Rectal smooth muscle tissue (tissue), 1 donor: Measurements from ENCODE around the gene MAP1LC3B2.

ENCODE experiments used
- H3K27ac ChIP-seq: one replicate; pipeline ENCODE4 v1.7.0; 2013; ENCODE audit warnings: low read depth, low read length, inconsistent platforms
- H3K27me3 ChIP-seq: one replicate; pipeline ENCODE4 v1.7.0; 2013; ENCODE audit warnings: low read length; ENCODE audit not compliant: control insufficient read depth, insufficient read depth
- H3K36me3 ChIP-seq: one replicate; pipeline ENCODE4 v1.7.0; 2013; ENCODE audit warnings: low read length; ENCODE audit not compliant: control insufficient read depth, insufficient read depth
- H3K4me1 ChIP-seq: one replicate; pipeline ENCODE4 v1.7.0; 2013; ENCODE audit warnings: low read length; ENCODE audit not compliant: control insufficient read depth, insufficient read depth
- H3K4me3 ChIP-seq: one replicate; pipeline ENCODE4 v1.7.0; 2013; ENCODE audit warnings: low read length
- H3K9ac ChIP-seq: one replicate; pipeline ENCODE4 v1.7.0; 2013; ENCODE audit warnings: low read length

The MAP1LC3B2 gene

DNA sequence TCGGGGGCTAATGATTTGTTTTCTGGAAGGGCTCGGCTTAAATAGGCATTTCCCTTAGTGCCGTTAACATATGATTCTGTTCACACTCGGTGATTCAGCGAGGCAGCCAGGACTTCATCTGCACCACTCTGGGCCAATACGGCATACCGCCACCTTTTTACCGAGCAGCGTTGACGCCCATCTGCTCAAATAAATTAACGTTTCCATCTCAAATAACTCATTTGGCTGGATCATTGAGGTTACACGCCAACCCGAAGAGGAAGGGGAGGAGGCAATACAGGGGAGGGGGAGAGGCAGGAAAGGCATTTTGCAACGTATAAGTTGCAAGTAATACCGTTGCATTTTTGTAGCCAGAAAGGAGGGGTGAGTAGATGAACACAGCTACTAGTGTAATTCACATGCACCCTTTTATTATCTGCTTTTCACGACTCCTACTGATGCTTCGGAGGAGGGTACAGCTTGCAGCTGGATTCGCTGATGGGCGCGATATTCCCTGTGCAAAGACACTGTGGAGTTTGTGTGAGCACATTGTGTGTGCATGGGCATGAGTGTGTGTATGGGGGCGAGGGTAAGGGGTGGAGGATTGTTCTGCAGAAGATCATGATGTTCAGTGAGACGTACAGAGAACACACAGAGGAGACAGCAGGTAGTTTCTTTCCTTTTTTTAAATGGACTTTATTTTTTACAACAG, 45.9 kb downstream of the MAP1LC3B2 start:
- Histone ChIP-seq H3K36me3 (no peaks in the 10 kb centered on the region), H3K4me1 (peaks cover 4% of the 10 kb centered on the region), H3K9ac (no peak overlapping the region), H3K27me3 (no peaks in the 10 kb centered on the region), H3K4me3 (no peak overlapping the region), H3K27ac (no peak overlapping the region)

DNA sequence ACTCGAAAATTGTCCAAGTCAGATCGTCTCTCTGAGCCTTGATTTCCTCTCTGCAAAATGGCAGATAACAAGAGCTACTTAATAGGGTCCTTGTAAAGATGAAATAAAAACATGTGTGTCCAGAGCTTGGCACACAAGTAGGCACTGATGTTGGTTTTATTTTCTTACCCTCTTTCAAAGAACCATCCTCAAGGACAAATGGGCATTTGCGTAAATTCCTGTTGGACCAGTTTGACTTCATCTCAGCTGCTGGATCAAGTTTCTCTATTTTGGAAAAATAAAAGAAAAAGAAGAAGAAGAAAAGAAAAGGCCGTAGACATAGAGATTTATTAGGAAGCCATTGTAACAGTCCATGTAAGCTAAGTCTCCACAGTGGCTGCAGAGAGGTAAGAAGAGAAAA, 47.2 kb downstream of the MAP1LC3B2 start:
- H3K9ac ChIP-seq: no peak overlapping the region
- H3K27ac ChIP-seq: no peak overlapping the region
- H3K27me3 ChIP-seq: no peaks in the 10 kb centered on the region
- H3K36me3 ChIP-seq: no peaks in the 10 kb centered on the region
- no peak overlapping the region for H3K4me3 ChIP-seq
- peaks cover 3% of the 10 kb centered on the region for H3K4me1 ChIP-seq

DNA sequence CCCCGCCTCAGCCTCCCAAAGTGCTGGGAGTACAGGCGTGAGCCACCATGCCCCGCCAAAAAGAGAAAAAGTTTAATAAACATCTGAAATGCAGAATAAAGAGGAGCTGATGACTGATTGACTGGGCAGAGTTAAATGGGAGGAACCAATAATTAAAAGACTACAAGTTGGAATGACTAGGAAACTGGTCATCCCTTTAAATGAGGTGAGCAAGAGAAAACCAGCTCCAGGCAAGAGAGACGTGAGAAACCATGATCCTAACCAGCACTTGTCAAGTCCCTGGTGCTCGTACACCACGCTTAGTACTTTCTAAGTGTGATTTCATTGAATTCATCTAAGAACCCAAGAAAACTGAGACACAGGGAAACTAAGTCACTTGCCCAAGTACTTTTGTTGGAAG, 47.9 kb downstream of the MAP1LC3B2 start:
- Histone ChIP-seq H3K36me3 (no peaks in the 10 kb centered on the region), H3K9ac (no peak overlapping the region), H3K4me3 (no peak overlapping the region), H3K4me1 (peaks cover 3% of the 10 kb centered on the region), H3K27me3 (no peaks in the 10 kb centered on the region), H3K27ac (no peak overlapping the region)

DNA sequence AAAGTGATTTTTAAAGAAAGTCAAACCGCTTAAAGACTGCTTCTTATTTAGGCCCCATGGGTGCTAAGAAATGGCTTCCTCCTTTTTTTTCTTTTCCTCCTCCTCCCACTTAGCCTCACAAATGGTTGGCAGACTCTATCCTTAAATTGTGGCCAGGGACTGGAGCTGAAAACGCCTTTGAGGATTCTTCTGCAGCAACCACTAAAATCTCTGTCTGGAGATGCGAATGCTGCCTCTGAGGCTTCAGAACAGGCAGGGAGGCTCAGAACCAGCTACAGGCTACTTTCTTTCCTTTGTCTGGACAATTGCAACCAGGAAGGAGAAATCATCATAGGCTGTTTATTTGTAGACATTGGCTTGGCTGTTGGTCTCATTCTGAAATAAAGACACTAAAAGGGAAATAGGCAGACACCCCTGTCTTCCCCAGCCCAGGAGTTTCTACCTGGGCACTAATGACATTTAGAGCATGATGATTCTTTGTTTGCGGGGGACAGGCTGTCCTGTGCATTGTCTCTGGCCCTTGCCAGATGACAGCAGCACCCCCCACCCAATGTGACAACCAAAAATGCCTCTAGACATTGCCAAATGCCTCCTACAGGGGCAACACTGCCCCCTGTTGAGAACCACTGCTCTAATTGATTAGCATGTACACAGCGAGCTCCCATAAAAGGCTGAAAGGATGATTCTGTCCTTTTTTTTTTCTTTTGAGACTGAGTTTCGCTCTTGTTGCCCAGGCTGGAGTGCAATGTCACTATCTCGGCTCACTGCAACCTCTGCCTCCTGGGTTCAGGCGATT, 50.3 kb downstream of the MAP1LC3B2 start:
- no peak overlapping the region for H3K9ac ChIP-seq
- H3K4me3 ChIP-seq: no peak overlapping the region
- no peaks in the 10 kb centered on the region for H3K4me1 ChIP-seq
- no peaks in the 10 kb centered on the region for H3K36me3 ChIP-seq
- no peak overlapping the region for H3K27ac ChIP-seq
- H3K27me3 ChIP-seq: no peaks in the 10 kb centered on the region

DNA sequence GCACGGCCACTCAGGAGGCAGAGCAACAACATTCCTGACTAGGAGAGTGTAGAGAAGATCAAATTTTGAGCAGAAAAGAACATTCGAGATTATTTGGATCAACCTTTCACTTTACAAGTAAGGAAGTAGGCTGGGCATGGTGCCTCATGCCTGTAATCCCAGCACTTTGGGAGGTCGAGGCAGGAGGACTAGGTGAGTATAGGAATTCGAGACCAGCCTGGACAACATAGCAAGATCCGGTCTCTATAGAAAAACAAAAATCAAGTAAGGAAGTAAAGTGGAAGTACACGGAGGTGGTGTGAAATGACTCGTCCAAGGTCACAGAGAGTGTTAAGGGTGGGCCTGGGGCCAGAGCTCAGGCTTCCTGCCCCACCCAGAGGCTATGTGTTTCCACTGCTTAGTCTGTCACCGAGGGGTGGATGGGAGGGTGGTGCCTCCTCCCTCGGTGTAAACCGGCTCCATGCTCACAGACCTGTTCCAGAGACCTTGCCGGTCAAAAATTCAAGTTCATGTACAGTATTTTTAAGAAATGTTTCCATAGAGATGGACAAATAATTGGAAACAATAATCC, 51.9 kb downstream of the MAP1LC3B2 start:
- Histone ChIP-seq H3K36me3 (no peaks in the 10 kb centered on the region), H3K4me1 (no peaks in the 10 kb centered on the region), H3K4me3 (no peak overlapping the region), H3K9ac (no peak overlapping the region), H3K27me3 (no peaks in the 10 kb centered on the region), H3K27ac (no peak overlapping the region)

DNA sequence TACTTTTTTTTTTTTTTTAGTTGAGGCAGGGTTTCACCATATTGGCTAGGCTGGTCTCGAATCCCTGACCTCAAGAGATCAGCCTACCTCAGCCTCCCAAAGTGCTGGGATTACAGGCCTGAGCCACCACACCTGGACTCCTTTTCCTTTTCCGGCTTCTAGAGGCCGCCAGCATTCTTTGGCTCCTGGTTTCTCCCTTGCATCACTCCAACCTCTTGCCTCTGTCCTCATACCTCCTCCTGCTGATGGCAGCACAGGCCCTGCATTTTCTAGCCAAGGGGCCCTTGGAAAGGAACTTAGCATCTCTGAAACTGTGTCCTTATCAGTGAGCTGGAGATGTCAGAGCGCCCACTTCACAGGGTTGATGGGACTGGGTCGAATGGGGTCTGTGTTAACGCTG, 53.3 kb downstream of the MAP1LC3B2 start:
- Histone ChIP-seq H3K4me1 (no peaks in the 10 kb centered on the region), H3K27ac (no peak overlapping the region), H3K4me3 (no peak overlapping the region), H3K9ac (no peak overlapping the region), H3K36me3 (no peaks in the 10 kb centered on the region), H3K27me3 (no peaks in the 10 kb centered on the region)

DNA sequence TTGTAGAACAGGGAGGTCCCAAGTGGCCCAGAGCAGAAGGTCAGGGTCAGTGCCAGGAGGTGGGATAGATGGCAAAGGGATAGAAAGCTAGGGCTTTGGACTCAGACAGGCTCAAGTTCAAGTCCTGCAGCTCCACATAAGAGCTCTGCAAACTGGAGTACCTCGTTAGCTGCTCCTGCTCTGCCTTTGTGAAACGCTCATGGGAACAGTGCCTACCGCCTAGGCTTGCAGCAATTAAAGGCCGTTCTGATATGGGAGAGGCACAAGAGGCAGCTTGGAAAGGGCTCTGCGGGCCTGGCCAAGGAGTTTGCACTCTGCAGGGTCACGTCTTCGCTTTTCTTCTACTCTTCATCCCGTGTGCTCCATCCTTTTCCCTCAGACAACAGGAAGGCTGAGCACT, 54.1 kb downstream of the MAP1LC3B2 start:
- no peaks in the 10 kb centered on the region for H3K4me1 ChIP-seq
- no peaks in the 10 kb centered on the region for H3K27me3 ChIP-seq
- no peak overlapping the region for H3K4me3 ChIP-seq
- H3K36me3 ChIP-seq: no peaks in the 10 kb centered on the region
- no peak overlapping the region for H3K9ac ChIP-seq
- H3K27ac ChIP-seq: no peak overlapping the region

DNA sequence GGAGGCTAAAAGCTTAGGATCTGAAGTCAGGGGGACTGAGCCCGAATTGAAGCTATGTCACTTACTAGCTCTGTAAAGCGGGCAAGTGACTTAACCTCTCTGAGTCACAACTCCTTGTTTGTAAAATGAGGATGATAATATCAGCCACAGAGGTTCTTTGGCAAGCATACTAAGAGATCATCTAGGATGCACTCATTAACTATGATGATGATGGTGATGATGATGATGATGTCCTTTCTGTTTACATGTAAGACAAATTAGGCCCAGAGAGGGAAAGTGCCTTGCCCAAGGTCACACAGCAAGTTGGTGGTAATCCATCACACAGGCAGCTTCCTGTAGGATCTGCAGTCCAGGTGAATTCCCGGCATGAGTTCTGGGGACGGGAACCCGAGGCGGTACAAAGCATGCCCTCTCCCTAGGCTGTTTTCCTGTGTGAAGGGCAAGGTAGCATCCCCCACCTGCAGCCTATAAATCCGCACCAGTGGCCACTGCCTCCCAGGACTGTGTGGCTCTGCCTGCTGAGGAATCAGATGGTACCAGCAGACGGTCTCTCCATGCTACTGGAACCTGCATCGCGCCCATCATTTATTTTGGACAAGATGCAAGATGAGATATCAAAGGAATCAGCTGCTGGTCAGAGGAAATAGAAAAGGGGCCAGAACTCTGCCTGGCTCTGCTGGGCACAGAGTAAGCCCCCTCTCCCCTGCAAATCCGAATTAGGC, 55.2 kb downstream of the MAP1LC3B2 start:
- Histone ChIP-seq H3K9ac (no peak overlapping the region), H3K4me3 (no peak overlapping the region), H3K4me1 (no peaks in the 10 kb centered on the region), H3K27me3 (no peaks in the 10 kb centered on the region), H3K27ac (no peak overlapping the region), H3K36me3 (no peaks in the 10 kb centered on the region)

DNA sequence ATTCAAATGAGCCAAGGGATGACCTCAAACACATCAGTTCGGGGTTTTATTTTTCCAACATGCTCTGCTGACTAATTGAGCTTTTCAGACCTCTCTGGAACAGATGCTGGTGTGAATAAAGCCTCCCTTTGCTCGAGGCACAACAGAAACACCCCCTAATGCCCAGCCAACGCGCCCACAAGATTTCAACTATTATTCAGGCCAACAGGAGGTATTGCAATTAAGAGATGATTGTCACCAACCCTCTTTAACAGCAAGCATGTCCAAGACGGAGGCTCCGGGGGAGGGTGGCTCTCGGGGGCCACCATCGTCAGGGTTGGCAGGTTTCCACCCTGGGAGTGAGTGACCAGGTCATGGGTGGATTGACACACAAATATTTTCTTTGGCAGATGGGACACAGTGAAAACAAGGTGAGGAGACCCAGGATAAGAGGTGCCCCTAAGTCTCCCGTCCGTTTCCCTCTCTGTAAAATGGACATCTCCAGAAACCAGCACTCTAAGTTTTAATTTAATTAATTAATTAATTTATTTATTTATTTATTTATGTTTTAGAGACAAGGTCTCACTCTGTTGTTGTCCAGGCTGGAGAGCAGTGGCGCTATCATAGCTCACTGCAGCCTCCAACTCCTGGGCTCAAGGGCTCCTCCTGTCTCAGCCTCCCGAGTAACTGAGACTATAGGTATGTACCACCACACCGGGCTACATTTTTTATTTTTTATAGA, 56.1 kb downstream of the MAP1LC3B2 start:
- Histone ChIP-seq H3K36me3 (no peaks in the 10 kb centered on the region), H3K27me3 (no peaks in the 10 kb centered on the region), H3K9ac (no peak overlapping the region), H3K4me1 (no peaks in the 10 kb centered on the region), H3K27ac (no peak overlapping the region), H3K4me3 (no peak overlapping the region)

DNA sequence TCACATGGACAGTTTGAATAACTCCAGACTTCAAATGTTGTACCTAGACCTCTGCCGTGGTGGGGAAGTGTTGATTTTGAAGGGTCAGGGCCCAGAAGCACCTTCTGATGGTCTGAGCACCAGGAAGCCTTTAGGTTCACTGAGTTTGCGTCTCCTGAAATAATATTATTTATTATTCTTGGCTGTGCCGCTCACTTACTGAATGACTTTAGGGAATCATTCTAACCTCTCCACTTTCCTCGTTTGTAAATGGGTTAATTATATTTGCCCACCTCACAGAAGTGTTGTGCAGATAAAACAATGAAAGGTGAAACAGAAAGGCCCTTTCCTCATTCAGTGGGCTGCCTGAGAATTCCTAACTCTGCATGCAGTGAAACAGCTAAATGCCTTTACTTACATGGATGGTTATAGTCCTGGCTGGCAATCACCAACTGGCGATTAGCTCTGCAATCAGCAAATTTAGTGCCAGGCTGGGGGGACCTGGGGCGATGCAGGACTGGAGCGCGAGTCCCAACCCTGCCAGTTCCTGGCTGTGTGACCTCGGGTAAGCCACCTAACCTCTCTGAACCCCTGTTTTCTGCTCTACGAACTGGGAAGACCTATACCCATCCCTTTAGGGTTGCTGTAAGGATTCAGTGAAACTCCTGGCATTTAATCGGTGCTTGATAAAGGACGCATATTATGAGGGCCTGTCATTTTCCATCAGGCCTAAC, 57.5 kb downstream of the MAP1LC3B2 start:
- Histone ChIP-seq H3K27ac (no peak overlapping the region), H3K27me3 (no peaks in the 10 kb centered on the region), H3K36me3 (no peaks in the 10 kb centered on the region), H3K9ac (no peak overlapping the region), H3K4me1 (no peaks in the 10 kb centered on the region), H3K4me3 (no peak overlapping the region)

DNA sequence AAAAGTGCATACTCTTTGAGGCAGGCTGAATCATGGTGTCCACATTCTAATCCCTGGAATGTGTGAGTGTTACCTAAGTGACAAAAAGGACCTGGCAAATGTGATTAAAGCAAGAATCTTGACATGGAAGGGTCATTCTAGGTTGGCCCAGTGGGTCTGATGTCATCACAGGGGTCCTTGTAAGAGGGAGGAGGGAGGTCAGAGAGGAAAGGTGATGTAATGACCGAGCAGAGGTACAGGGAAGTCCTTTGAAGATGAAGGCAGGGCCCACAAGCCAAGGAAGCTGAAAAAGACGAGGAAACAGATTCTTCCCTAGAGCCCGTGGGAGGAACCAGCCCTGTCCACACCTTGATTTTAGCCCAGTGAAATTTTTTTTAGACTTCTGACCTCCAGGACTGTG, 60.1 kb downstream of the MAP1LC3B2 start:
- Histone ChIP-seq H3K27ac (no peak overlapping the region), H3K4me3 (no peak overlapping the region), H3K27me3 (no peaks in the 10 kb centered on the region), H3K4me1 (no peaks in the 10 kb centered on the region), H3K36me3 (no peaks in the 10 kb centered on the region), H3K9ac (no peak overlapping the region)
